IPS DF 19.7 (cell line): Measurements from ENCODE around the gene CHST7.

ENCODE experiments used
- DNase-seq: peaks from one replicate; pipeline ENCODE4 v3.0.0-alpha.2; 2013; ENCODE audit warnings: low read depth, low spot score

The CHST7 gene

DNA sequence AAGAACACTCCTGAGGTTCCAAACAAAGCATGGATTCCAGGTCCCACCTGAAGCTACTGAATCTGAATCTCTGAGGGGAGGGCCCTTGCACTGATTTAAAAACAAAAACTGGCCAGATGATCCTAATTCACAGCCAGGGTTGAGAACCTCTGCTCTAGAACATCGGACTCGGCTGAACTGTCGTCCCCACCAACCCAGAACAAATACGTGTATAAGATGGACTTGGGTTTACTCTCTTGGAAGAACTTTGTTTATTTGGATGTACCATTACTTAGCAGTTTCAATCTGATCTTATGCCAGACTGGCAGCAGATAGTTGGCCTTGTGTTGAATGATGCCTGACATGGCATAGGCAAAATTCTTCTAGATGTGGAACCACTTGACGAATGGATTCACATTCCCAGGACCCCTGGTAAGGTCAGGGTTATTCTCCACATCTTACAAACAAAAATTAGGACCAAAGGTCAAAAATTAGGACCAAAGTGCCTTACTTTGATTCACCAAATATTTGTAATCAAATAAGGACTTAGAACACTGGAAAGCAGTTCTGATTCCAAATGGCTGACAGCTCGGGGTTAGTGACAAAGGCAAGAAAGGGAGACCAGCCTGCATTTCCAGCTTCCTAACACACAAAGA, 29.0 kb downstream of the CHST7 start:
- DNase-seq = no peak

DNA sequence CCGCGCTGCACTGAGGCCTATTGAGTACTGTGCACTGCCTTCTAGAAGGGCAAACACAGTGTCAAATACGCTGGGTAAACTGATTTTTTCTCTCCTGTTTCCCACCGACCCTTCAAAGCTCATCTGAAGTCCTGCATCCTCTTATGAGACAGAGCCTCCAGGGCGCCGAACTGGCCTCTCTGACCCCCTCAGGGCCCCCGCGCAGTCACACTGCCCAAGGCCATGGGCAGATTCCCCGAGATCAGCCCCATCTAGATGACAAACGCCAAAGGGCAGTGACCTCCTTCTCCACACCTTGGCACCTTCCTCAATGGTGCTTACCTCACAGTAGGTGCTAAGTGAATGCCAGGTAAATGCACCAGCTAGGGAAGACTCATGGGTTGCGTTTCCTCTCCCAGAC, 34.4 kb downstream of the CHST7 start:
- no peak for DNase-seq

DNA sequence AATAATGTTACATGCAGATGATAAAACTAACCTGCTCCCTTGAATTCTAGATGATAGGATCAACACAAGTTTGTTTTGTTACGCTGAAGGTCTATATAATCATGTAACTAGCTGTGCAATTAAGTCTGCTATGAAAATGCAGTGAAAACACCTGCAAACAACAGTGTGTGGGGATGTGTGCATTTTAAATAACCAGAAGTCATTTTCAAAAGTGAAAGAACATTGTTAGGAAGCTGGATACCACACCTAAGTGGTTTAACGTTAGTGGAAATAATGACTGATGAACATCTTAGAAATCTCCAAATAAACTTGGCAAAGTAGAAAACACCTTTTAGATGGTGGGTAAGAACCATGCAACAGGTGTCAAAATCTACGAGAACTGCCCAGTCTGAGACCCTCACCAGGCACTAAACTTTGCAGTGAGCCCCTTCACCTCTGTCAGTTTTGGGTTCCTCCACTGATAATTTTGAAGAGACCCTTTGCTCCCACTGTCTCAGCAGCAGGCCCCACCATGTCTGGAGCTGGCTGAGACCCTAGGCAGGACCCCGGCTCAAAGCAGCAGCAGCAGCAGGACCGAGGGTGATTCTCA, 36.6 kb downstream of the CHST7 start:
- DNase-seq = no peak

DNA sequence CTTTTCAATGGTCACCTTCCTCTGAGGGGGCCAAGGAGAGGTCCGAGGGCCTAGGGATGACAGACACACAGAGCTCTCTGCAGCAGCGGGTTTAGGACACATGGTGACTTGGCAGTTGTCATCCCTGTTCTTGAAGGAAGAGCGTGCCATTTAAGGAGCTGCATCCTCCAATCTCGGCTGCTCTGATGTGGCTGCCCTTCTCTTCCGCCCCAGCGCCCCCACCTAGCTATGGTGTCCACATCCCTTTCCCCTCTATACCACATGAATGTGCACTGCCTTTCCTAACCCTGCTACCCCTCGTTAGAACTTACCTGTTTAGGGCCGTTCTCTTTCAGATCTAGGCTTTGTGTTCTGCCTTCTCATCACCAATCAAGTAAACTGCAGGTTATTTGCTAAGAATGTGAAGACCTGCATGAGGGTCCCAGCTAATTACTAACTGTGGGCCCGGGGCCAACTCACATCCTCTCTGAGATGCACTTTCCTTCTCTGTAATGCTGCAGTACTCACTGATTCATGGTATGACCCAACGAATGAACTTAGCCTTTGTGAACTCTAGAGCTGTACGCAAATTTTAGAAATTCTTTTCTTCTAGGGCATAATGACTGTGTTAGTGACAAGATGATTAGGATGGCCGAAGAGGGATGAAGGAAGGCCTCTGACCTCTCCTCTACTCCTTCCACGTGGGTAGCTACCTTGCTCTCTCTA, 38.2 kb downstream of the CHST7 start:
- DNase-seq = no peak

DNA sequence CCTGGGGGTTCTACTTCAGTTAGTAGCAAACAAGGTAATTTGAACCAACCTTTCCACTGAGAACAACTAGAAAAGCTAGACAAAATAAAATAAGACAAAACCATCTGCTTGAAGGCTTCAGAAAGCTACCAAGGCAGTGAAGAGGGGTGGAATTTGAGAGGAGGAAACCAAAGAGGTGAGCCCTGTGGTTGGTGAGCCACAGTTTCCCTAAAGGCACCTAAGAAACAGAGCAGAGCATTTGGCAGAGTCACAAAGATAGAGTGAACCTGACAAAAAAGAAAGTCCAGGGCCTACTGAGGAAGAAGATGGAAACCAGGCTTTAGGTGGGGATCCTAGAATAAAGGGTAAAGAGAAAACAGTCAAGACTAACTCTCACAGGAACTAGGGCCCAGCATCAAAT, 44.3 kb downstream of the CHST7 start:
- no peak for DNase-seq

DNA sequence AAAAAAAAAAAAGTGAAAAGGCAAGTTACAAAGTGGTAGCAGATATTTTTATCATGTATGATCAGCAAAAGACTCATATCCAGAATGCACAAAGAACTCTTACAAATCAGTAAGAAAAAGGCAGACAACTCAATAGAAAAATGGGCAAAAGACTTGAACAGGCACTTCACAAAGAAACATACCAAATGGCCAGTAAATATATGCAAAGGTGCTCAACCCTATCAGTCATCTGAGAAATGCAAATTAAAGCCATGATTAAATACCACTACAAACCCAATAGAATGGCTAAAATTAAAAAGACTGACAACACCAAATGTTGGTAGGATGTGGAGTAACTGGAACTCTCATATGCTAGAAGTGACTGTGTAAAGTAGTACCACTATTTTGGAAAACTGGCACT, 45.4 kb downstream of the CHST7 start:
- no peak for DNase-seq

DNA sequence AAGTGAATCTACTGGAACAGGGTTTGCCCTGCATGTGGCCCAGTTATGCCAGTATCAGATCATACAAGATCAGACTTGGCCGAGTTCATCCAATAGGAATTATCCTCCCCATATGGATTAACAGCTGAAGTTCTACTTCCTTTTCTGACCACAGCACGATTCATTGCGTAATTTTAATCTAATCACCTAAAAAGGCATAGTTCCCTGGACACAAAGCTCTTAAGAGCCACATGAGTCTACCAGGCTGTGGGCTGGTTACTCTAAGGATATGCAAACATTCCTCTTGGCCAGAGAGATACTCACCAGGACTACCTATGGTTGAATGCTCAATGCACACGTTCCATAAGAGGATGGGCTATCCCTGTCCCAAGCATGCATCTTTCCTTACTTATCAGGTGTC, 46.9 kb downstream of the CHST7 start:
- DNase-seq = no peak

DNA sequence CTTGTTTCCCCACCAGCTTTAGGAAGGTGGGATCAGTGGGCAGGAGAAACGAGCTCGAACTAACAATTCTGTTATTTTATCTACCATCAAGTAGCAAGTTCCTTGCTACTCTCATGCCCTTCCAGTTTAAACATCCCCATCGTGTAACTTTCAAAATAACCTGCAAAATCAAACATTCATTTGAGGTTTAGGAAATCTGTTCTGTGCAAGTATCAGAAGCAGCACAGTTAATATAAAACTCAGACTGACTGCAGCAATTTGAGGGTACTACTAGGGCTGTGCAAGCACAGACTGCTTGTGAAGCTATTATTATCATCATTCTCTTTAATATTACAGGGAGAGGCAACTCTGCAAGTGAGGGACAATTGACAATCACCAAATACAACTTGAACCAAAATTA, 48.0 kb downstream of the CHST7 start:
- DNase-seq = no peak

DNA sequence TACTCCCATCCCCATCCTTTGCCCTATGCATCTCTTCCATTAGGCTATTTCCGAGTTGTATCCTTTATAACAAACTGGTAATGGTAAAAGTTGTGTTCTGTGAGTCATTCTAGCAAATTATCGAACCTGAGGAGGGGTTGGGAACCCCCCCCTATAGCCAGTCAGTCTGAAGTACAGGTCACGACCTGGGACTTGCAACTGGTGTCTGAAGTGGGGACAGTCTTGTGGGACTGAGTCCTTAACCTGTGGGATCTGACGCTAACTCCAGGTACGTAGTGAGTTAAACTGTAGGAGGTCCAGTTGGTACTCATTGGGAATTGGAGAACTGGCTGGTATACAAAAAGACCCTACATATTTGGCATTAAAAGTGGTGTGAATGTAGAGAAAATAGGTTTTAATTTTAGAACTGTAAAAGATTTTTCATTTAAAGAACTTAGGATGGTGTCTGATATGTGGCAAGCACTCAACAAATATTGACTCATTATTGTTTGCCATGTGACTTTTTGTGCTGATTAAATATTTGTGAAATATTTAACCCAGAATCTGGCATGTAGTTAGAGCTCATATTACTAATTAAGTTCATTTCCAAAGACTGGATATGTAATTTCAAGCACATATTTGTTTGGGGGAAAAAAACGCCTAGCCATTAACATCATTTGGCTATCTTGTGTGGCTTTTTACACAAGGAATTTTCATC, 50.7 kb downstream of the CHST7 start:
- DNase-seq = no peak

DNA sequence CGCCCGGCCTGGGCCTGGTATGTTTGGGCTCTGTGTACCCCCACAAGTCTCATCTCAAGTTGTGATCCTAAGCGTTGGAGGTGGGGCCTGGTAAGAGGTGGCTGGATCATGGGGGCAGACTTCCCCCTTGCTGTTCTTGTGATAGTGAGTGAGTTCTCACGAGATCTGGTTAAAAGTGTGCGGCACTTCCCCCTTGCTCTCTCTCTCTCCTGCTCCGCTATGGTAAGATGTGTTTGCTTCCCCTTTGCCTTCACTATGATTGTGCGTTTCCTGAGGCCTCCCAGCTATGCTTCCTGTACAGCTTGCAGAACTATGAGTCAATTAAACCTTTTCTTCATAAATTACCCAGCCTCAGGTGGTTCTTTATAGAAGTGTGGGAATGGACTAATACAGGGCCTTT, 53.0 kb downstream of the CHST7 start:
- no peak for DNase-seq

DNA sequence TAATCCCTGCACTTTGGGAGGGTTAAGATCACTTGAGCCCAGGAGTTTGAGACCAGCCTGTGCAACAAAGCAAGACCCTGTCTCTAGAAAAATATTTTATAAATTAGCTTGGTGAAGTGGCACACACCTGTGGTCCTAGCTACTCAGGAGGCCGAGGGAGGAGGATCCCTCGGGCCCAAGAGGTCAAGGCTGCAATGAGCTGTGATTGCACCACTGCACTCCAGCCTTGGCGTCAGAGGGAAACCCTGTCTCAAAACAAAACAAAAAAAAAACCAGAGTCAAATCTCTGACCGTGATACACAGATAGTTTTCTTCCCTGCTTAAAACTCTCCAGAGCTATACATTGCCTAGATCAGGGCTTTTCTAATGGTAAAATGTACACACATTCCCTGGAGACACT, 53.5 kb downstream of the CHST7 start:
- no peak for DNase-seq

DNA sequence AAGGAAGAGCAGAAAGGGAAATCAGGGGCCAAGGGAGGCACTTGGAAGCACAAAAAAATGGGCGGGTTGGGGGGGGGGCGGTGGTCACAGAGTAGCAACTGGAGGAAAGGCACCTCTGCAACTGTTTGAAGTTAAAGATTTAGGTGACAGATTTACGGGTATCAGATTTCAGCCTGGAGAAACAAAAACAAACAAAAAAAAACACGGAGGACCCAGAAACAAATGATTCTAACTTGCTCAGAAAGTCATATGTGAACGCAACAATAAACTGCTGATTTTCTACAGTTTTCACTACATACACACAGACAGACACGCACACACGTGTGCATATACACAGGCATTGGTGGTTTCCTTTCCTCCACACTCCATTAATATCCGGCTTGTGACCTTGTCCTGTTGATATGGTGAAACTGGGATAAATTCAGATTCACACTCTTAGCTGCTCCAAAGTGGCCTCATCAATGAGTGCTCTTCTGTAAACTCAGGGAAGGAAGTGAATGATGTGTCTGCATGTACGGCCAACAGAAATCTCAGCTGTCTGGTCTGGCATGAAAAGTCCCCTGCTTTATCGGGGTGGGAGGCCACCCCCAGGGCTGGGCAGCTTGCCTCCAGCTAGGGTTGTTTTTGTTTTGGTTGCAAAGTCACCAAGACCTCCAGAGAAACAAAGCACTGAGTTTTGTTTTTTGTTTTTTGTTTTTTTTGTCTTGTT, 54.3 kb downstream of the CHST7 start:
- DNase-seq = no peak

DNA sequence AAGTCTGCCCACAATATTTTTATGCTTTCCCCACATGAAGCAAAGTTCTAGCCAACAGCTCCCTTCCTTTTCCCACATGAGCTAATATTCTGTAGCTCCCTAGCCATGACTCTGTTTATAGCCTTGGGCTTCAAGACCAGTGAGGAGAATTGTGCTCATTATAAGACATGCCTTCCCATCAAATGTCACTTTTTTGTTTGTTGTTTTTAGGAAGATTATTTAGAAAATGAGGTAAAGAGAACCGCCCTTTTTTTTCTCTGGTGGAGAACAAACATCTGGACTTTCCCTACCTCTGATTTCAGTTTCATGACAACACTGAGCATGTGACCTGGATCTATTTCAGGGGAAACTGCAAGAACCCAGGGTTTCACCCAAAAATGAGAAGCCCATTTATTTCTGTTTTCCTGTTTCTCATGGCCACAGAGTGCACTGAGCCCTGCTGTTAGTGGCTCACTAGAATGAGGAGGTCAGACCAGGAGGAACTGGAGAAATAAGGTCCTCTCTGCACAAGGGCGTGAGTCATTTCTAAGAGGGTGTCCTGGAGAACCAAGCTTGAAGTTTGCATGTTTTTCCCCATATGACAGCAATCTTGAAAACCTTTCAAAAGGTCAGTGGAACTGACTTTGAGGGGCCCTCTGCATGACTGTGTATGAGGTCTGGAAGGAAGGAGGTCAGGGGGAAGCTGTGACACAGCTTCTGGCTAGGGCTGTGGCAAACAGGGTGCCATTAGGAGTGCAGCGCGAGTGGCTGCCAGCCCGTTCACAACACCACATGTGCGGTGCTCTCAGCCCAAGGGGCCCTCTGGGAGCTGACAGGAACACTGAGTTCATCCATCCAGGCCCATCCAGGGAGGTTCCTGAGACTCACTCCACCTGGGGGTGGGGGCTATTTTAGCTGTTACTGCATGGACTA, 55.2 kb downstream of the CHST7 start:
- no peak for DNase-seq

DNA sequence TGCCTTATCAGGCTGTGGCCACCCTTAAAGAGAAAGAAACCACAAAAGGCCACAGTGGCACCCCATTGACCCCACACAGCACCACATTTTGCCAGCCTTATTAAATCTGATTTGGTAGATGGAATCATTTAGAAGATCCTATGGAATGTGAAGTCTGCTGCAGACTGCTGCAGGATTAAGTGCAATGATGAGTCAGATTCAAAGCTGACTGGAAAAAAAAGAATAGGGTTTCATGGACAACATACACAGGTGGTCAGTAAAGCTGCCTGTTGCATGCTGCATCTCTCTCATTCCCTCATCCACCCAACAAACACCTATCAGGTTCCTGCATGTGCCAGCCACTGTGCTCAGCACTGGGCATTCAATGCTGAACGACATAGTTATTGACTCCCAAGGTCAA, 56.6 kb downstream of the CHST7 start:
- DNase-seq = no peak

DNA sequence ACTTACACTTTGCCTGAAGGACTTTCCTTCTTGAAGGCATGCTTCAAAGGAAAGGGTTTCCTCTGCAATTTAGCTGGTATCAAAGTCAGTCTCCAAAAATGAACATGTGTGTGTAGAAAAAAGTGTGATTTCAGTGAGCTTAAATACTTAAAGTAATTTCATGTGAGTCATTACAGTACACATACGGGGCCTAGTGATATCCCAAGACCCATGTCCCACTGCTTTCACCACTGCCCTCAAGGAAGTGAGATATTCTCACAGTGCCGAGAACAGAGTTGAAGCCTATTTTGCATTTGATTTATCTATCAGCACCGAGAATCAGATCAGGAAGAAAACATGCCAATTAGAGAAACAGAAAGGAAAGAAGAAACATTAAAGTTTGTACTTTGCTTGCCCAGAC, 61.0 kb downstream of the CHST7 start:
- no peak for DNase-seq

DNA sequence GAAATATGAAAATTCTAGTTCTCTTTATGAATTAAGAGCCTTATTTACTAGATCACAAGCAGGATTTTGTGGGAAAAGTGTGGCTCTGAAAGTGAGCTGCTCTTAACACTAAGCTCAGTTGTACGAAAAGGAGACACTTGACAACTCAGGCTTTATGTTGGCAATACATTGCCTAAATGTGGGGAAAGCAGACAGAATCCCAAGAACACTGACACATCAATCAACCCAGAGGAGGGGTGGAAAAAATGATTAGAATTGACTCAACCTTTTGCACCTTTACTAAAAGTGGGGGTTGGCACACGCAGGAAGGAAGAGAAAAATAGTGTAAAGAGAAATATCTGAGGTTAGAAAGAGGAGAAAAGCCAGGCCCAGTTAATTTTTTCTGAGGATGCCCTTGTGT, 61.6 kb downstream of the CHST7 start:
- no peak for DNase-seq

DNA sequence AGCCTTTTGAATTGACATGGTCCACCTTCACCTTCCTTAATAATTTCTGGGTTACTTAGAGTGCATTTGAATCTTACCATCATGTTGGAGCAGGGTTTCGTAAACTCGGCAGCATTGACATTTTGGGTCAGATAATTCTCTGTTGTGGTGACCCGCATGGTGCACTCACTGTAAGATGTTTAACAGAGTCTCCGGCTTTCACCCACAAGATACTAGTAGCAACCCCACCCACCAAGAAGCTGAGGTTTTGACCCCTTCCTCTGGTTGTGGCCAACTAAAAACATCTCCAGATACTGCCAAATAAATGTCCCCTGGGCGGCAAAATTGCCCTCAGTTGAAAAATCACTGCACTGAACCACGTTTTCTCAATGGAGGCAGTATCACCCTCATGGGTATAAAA, 62.7 kb downstream of the CHST7 start:
- DNase-seq = no peak

DNA sequence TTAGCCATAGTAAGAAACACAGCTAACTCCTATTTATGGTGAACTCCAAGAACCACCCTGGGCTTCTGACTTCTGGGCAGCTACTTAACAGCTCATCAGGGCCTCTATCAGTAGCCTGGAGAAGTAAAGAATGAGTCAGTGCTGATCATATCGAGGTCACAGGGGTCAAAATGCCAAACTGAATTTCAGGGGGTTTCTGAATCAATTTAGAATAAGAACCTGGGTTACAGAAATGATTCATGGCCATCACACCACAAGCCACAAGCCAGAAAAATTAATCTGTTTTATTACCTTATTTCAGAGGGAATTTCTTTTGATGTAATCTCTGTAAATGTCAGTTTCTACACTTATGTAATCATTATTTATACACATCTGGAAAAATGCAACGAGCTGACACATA, 64.4 kb downstream of the CHST7 start:
- DNase-seq = no peak

DNA sequence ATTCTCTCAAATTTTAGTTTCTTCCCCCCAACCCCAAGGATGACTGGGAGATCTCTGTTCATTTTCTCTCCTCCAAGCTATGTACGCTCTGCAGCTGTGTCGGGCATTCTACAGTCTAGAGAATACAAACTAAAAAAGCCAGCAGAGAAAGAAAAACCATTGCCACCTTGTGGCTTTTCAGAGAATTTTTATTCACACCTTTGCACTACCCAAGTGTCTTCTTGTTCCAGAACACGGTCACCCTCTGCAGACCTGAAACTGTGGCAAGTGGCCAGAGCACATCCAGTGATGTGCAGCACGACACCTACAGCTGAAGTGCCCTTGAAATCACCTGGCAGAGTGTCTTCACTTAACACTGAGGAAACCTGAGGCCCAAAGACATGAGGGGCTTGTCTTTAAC, 68.6 kb downstream of the CHST7 start:
- no peak for DNase-seq

DNA sequence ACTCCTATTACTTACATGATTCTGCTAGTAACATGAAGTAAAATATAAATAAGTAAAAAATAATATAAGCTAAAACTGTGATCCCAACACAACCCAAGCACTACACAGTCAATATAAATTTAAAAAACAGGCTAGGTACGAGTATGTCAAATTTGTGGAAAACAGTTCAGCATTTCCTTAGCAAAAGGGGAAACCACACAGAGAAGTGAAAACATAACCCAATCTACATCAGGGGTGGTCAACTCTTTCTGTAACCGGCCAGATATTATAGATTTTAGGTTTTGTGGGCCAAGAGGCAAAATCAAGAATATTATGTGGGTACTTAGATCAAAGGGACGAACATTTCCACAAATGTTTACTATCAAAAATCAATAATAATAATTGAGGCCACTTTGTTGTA, 70.1 kb downstream of the CHST7 start:
- DNase-seq = no peak

DNA sequence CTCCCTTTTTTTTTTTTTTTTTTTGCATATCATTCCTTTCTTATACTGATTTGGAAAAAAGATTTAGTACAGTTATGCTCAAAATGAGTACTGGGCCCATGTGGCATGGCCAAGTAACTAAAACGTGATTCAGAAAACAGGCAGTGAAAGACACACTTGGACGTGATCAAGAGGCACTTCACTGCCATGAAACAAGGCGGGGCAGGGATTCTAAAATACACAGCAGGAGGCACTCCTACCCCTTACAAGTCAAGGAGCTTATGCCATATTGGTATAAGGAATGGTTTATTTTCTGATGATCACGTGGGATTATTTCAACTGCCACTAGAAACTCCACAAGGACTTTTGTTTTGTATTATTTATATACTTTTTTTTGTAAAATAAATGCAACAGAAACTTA, 72.0 kb downstream of the CHST7 start:
- no peak for DNase-seq
